Upper lobe of left lung (tissue), 4 donors: Measurements from ENCODE around the gene NTN1.

Source experiments
- CTCF ChIP-seq, 6 experiments: fragments of 450-650 bp in 4 of 6; fragments of 200-600 bp in 2 of 6; sonication (generic) in 2 of 6; IDR thresholded peaks; one replicate each; pipeline ENCODE4 v1.5.1; 2016 to 2019; ENCODE audit warnings: antibody characterized with exemption in 6 of 6
- EP300 ChIP-seq, 4 donors: sonication (generic); formaldehyde crosslinking; IDR thresholded peaks; one replicate each; pipeline ENCODE4 v1.5.1; 2017; ENCODE audit warnings: antibody characterized with exemption in 4 of 4, control low read depth in 2 of 4

GRCh38 chr17:8995711-8996110, 25.6 kb upstream of the NTN1 start:
- TF ChIP-seq CTCF (IDR thresholded peaks at IDR 0.05) (no peak), EP300 (IDR thresholded peaks at IDR 0.05) (no peak)
